GM19043 (cell line): ENCODE measurements around the gene IGFL1.
"Not testable (repeated sequence)": the region's sequence is repeated elsewhere in the genome, so short reads cannot be mapped to it uniquely, and the experiment has no call there.

Experiments
- ATAC-seq: cut with Tn5 transposase; IDR thresholded peaks from one replicate; pipeline ENCODE4 v1.9.1; 2021; ENCODE audit warnings: low read depth; ENCODE audit not compliant: unreplicated experiment

IGFL1 gene

GRCh38 chr19:46221981-46222610, 7.4 kb upstream of the IGFL1 start:
- no peak for ATAC-seq

GRCh38 chr19:46223787-46224186, 5.8 kb upstream of the IGFL1 start:
- ATAC-seq, result not testable (repeated sequence)

- ATAC-seq, result no peak
Measured at GRCh38 chr19:46224773-46225172, 4.8 kb upstream of the IGFL1 start.

GRCh38 chr19:46225558-46226004, 4.0 kb upstream of the IGFL1 start:
- no peak for ATAC-seq

GRCh38 chr19:46226438-46226973, 3.0 kb upstream of the IGFL1 start:
- ATAC-seq, result no peak

- ATAC-seq, result no peak
Measured at GRCh38 chr19:46232029-46232428, 2.5 kb downstream of the IGFL1 start.

- no peak for ATAC-seq
Measured at GRCh38 chr19:46232468-46232867, 2.9 kb downstream of the IGFL1 start.

GRCh38 chr19:46232938-46233621, 3.5 kb downstream of the IGFL1 start:
- ATAC-seq, result no peak

GRCh38 chr19:46233871-46234270, 4.3 kb downstream of the IGFL1 start:
- ATAC-seq, result not testable (repeated sequence)

- ATAC-seq, result not testable (repeated sequence)
Measured at GRCh38 chr19:46238141-46238540, 8.6 kb downstream of the IGFL1 start.

- no peak for ATAC-seq
Measured at GRCh38 chr19:46239193-46240024, 9.9 kb downstream of the IGFL1 start.

- no peak for ATAC-seq
Measured at GRCh38 chr19:46240693-46241092, 11.2 kb downstream of the IGFL1 start.

GRCh38 chr19:46241626-46242025, 12.1 kb downstream of the IGFL1 start:
- ATAC-seq, result no peak

GRCh38 chr19:46243081-46243654, 13.6 kb downstream of the IGFL1 start:
- not testable (repeated sequence) for ATAC-seq

GRCh38 chr19:46250076-46250735, 20.7 kb downstream of the IGFL1 start:
- no peak for ATAC-seq

- no peak for ATAC-seq
Measured at GRCh38 chr19:46251416-46251815, 21.9 kb downstream of the IGFL1 start.

- no peak for ATAC-seq
Measured at GRCh38 chr19:46254776-46255175, 25.2 kb downstream of the IGFL1 start.

- no peak for ATAC-seq
Measured at GRCh38 chr19:46256855-46257254, 27.3 kb downstream of the IGFL1 start.

GRCh38 chr19:46261501-46261900, 32.0 kb downstream of the IGFL1 start:
- ATAC-seq, result not testable (repeated sequence)

- ATAC-seq, result peak; percentile 59
Measured at GRCh38 chr19:46262684-46263296, 33.2 kb downstream of the IGFL1 start.
